ENCODE data around the gene EYA2. TPM values are rescaled to one million over a fixed set of nuclear protein-coding genes. Genes with fewer than 3 reads are reported as not detected.

The EYA2 gene
- total RNA-seq, 1 experiment from 2014 or later = not detected

GRCh38 chr20:46983466-46983865 is 88.8 kb downstream of the EYA2 start:
- no TSS peak for BruUV-seq (replicated peaks)
- CTCF ChIA-PET = interaction anchor here (0.8 to 0.9 kb wide), 2 partner anchors 26 to 231 kb away, joined by 3 read pairs; no protein-coding TSS in a partner anchor
- POLR2A ChIA-PET = interaction anchor here (0.6 to 0.8 kb wide), 2 partner anchors 24 to 29 kb away, joined by 3 to 4 read pairs; no protein-coding TSS in a partner anchor
- peaks cover 16% of the 10 kb centered on the region for H3K9me3 Mint-ChIP-seq (ENCODE audit: unreplicated experiment)
- H3K27me3 Mint-ChIP-seq (ENCODE audit: insufficient read depth, unreplicated experiment) = no peaks in the 10 kb centered on the region
- no peak for TF ChIP-seq CTCF (IDR thresholded peaks at IDR 0.05; ENCODE audit: unreplicated experiment)
- DNase-seq (ENCODE audit: unreplicated experiment) = no peak
- intact Hi-C loops (cut with micrococcal nuclease) = no loop called here
- no peaks in the 10 kb centered on the region for H3K4me1 Mint-ChIP-seq (ENCODE audit: insufficient read depth, unreplicated experiment)
- H3K27ac Mint-ChIP-seq (ENCODE audit: low read depth, unreplicated experiment) = no peak overlapping the region
- peaks cover 5% of the 10 kb centered on the region for H3K36me3 Mint-ChIP-seq (ENCODE audit: insufficient read depth, unreplicated experiment)
- H3K4me3 Mint-ChIP-seq (ENCODE audit: unreplicated experiment) = no peak overlapping the region

DNA sequence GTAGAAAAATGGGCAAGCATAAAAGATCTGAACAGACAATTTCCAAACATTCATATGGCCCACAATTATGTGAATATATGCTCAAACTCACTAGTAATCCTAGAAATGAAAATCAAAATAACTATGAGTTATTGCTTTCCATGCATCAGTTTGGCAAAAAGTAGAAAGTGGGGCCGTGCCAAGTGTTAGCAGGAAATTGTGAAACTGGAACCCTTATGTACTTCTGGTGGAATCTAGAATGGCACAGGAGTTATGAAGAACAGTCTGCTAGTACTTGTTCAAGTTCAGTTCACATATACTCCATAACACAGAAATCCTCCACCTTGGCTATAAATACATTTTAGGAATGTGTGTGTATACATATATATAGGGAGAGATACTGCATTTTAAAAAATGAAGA is 89.8 kb downstream of the EYA2 start:
- Mint-ChIP-seq H3K27ac (ENCODE audit: low read depth, unreplicated experiment) (no peak overlapping the region), H3K4me3 (ENCODE audit: unreplicated experiment) (no peak overlapping the region), H3K36me3 (ENCODE audit: insufficient read depth, unreplicated experiment) (peaks cover 5% of the 10 kb centered on the region), H3K9me3 (ENCODE audit: unreplicated experiment) (peaks cover 16% of the 10 kb centered on the region), H3K27me3 (ENCODE audit: insufficient read depth, unreplicated experiment) (no peaks in the 10 kb centered on the region), H3K4me1 (ENCODE audit: insufficient read depth, unreplicated experiment) (no peaks in the 10 kb centered on the region)
- DNase-seq (ENCODE audit: unreplicated experiment) = peak; percentile 76
- TF ChIP-seq CTCF (IDR thresholded peaks at IDR 0.05; ENCODE audit: unreplicated experiment) = no peak
- intact Hi-C loops (cut with micrococcal nuclease) = no loop called here
- POLR2A ChIA-PET = interaction anchor here (0.8 kb wide), 1 partner anchor 30 kb away, joined by 4 read pairs; no protein-coding TSS in a partner anchor
- no TSS peak for BruUV-seq (replicated peaks)
- CTCF ChIA-PET = interaction anchor here (0.8 to 0.9 kb wide), 2 partner anchors 27 to 232 kb away, joined by 3 read pairs; no protein-coding TSS in a partner anchor

- Mint-ChIP-seq H3K4me1 (ENCODE audit: insufficient read depth, unreplicated experiment) (peaks cover 3% of the 10 kb centered on the region), H3K9me3 (ENCODE audit: unreplicated experiment) (peaks cover 16% of the 10 kb centered on the region), H3K36me3 (ENCODE audit: insufficient read depth, unreplicated experiment) (peaks cover 5% of the 10 kb centered on the region), H3K27me3 (ENCODE audit: insufficient read depth, unreplicated experiment) (no peaks in the 10 kb centered on the region), H3K4me3 (ENCODE audit: unreplicated experiment) (no peak overlapping the region), H3K27ac (ENCODE audit: low read depth, unreplicated experiment) (no peak overlapping the region)
- intact Hi-C loops (cut with micrococcal nuclease) = no loop called here
- DNase-seq (ENCODE audit: unreplicated experiment) = no peak
- no peak for TF ChIP-seq CTCF (IDR thresholded peaks at IDR 0.05; ENCODE audit: unreplicated experiment)
- CTCF ChIA-PET = no interaction called here
- POLR2A ChIA-PET = no interaction called here
- no TSS peak for BruUV-seq (replicated peaks)
These were observed 90.6 kb downstream of the EYA2 start for GRCh38 chr20:46985250-46985649.

- Mint-ChIP-seq H3K27me3 (ENCODE audit: insufficient read depth, unreplicated experiment) (no peaks in the 10 kb centered on the region), H3K9me3 (ENCODE audit: unreplicated experiment) (peaks cover 16% of the 10 kb centered on the region), H3K27ac (ENCODE audit: low read depth, unreplicated experiment) (no peak overlapping the region), H3K36me3 (ENCODE audit: insufficient read depth, unreplicated experiment) (peaks cover 5% of the 10 kb centered on the region), H3K4me3 (ENCODE audit: unreplicated experiment) (no peak overlapping the region), H3K4me1 (ENCODE audit: insufficient read depth, unreplicated experiment) (peaks cover 8% of the 10 kb centered on the region)
- ChIA-PET POLR2A (no interaction called here), CTCF (no interaction called here)
- intact Hi-C loops (cut with micrococcal nuclease) = no loop called here
- BruUV-seq (replicated peaks) = no TSS peak
- no peak for DNase-seq (ENCODE audit: unreplicated experiment)
- TF ChIP-seq CTCF (IDR thresholded peaks at IDR 0.05; ENCODE audit: unreplicated experiment) = no peak
These were observed 91.0 kb downstream of the EYA2 start for GRCh38 chr20:46985671-46986070.

Measured in MCF 10A (cell line).